ENCODE data around the gene RIOK3.
"Not testable (repeated sequence)": the region's sequence is repeated elsewhere in the genome, so short reads cannot be mapped to it uniquely, and the experiment has no call there.

RIOK3 gene, protein sequence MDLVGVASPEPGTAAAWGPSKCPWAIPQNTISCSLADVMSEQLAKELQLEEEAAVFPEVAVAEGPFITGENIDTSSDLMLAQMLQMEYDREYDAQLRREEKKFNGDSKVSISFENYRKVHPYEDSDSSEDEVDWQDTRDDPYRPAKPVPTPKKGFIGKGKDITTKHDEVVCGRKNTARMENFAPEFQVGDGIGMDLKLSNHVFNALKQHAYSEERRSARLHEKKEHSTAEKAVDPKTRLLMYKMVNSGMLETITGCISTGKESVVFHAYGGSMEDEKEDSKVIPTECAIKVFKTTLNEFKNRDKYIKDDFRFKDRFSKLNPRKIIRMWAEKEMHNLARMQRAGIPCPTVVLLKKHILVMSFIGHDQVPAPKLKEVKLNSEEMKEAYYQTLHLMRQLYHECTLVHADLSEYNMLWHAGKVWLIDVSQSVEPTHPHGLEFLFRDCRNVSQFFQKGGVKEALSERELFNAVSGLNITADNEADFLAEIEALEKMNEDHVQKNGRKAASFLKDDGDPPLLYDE

DNA sequence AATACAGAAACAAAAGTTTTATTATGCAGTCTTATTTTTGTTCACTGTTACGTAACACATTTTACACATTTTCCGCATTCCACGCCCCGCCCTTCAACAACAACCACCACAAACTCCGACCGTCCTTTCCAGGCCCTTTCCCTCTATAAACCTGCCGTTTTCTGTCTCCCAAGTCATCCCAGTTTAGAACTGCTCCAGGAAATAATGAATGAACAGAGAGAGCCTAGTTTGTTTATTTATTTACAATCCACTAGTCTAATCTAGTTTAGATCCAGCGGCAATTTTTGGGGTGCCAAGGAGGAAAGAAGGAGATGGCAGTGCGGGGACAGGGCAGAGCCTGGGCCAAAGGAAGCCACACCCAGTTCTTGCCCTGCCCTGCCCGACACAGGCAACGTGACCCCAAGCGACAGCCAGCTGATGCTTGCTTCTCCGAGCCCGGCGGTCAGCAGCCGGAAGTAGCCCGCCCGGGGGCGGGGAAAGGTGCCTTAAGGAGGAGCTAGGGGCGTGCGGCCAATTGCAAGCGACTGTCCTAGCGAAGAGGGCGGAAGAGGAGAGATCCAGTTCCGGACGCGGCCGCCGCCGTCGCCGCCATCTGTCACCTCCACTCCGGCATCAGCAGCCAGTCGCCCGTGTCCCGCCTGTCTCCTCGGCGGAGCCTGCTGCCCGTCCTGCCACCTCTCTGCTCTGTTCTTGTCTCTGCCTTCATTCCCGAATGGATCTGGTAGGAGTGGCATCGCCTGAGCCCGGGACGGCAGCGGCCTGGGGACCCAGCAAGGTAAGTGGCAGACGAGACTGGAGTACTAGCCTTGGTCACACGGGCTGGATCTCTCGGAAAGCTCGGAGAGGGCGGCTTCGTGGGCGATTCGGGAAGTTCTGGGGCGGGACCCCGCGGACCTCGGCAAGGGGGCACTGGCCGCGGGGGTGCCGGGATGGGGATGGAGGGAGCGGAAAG, at the start of gene RIOK3:
Gene RIOK3 (plus strand): TSS at position 560 of the 952 bp plus-strand sequence. CDS start 153 bp downstream, at position 713.
- peak; percentile 86 for DNase-seq

- no peak for DNase-seq
These were observed 49.8 kb upstream of the RIOK3 start for GRCh38 chr18:23403310-23403709.

DNA sequence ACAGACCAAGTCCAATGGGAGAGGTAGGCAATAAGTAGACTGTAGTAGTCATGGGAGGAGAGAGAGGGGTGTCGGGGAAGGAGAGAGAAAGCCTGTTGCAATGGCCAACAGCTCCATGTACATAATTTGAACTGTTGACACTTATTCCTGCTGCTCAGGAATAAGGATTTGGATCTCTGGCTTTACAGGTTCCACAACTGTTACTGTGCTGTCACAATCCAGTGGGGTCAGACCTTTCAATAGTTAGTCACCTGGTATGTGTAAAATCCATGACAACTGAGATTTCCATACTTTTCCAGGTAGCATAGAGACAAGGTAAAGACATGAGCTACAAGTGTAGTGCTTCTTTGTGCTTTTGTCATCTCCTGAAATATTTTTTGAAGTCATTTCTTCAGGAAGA, 47.5 kb upstream of the RIOK3 start:
- no peak for DNase-seq

- no peak for DNase-seq
These were observed 46.8 kb upstream of the RIOK3 start for GRCh38 chr18:23406271-23406787.

- no peak for DNase-seq
These were observed 40.6 kb upstream of the RIOK3 start for GRCh38 chr18:23412351-23412964.

GRCh38 chr18:23415515-23415914, 37.6 kb upstream of the RIOK3 start:
- DNase-seq = no peak

DNA sequence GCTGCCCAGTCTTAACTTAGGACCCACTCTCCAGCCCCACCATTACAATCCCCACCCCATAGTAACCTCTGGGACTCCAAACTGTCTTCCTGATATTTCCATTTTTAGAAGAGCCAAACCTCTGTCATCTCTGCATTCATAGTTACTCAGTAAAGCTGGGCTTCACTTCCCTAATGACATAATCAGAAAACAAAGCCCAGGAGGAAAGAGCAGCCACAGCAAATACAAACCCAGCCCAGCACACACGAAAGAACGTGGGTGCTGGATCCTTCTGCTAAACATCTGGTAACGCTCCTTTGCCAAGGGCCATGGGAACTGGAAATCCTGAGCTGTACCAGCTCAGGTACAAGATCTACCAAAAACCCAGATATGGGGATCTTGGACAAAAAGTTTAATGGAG, 36.8 kb upstream of the RIOK3 start:
- DNase-seq = no peak

- no peak for DNase-seq
These were observed 31.8 kb upstream of the RIOK3 start for GRCh38 chr18:23421277-23421676.

GRCh38 chr18:23422751-23423418, 30.2 kb upstream of the RIOK3 start:
- DNase-seq = no peak

GRCh38 chr18:23424616-23425015, 28.5 kb upstream of the RIOK3 start:
- DNase-seq = no peak

GRCh38 chr18:23428821-23429220, 24.3 kb upstream of the RIOK3 start:
- DNase-seq = no peak

- not testable (repeated sequence) for DNase-seq
These were observed 23.5 kb upstream of the RIOK3 start for GRCh38 chr18:23429538-23429937.

DNA sequence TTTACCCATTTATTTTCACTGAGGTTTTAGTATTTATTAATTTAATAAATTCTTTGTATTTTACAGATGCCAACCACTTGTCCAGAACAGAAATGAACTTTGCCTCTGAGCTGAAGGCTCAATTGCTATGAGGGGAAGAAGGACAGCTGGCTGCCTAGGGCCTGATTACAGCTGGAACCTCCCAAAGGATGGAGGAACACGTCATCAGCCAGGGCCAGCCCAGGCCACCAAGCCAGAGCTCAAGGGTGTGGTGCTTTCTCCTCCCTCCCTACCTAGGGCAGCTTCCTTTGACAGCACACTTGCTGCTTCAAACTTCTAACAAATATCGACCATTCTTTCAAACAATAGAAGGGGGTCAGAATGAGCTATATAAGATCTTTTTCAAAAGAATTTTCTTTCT, 19.7 kb upstream of the RIOK3 start:
- DNase-seq = no peak

DNA sequence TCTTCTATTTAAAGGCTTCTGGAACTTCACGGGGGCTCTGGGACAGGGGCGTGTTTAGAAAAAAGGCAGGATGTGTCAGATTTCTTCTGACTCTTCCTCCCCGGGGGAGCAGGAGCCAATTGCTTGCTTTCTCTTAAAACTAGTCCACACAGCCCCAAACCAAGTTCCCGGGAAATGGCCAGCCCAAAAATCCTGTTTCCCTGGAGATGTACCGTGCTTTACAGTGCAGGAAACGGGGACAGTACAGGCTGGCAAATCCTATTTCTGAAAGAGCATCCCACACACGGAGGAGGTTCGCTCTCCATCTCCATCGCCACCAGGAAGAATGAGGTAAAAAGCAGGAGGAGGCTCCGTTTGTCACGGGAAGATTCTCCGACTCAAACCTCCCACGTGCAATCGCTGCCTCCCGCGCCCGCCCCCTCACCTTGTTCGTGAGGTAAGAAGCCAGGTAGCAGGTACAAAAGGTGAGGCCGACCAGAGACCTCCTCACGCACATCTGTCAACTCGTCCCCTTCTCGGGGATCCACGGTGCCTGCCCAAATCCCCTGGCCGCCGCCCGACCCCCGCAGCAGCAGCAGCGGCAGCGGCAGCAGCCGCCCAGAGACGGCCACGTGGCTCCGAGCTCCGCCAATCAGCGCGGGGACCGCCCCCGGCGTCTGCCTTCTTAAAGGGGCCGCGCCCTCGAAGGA, 15.6 kb upstream of the RIOK3 start:
- peak; percentile 20 for DNase-seq

DNA sequence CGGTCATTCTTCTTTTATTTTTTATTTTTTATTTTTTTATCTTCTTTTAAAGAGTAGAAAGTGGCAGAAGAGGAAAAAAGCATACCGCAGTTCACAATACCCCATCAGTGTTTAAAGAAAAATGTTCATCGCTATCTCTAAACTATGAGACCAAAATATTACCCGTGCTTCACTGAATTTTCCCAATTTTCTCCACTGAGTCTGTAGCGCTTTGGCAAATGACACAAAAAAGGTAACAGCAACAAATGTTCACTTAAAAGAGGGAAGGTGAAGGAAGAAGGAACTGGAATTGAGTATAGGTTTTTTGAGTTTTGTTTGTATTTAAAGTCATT, 15.1 kb upstream of the RIOK3 start:
- no peak for DNase-seq

- no peak for DNase-seq
These were observed 14.3 kb upstream of the RIOK3 start for GRCh38 chr18:23438608-23439366.

DNA sequence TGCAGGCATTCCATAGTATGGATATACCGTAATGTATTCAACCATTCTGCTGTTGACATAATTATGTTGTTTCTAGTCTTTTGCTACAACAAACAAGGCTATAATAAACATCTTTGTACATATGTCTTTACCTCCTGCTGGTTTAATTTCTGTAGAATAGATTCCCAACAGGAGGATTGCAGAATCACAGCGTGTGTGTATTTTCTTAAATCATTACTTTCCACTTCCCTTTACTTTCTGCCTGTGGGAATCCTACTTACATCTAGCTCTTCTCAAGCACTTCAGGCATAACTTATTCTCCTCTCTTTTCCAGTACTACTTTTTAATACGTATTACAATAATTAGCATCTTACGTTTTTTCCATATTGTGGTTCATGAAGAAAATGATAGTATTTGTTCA, 13.0 kb upstream of the RIOK3 start:
- no peak for DNase-seq

- no peak for DNase-seq
These were observed 10.1 kb upstream of the RIOK3 start for GRCh38 chr18:23442958-23443357.

GRCh38 chr18:23448291-23448690, 4.8 kb upstream of the RIOK3 start:
- DNase-seq = no peak

DNA sequence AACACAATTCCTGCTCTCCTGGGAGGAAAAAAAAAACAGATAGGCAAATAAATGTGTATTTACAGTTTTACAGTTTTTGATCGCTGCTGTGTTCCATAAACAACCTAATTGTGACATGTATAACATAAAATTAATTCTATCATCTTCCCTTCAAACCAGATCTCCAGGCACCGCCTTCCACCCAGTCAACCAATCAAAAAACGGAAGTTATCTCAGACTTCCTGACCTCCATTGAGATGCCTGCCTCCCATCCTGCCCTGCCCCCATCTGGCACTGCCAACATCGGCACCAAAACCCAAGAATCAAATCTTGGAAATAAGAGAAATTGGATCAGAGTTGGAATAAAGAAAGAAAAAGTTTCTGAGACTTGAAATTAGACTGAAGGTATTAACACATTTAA, 3.1 kb upstream of the RIOK3 start:
- no peak for DNase-seq

DNA sequence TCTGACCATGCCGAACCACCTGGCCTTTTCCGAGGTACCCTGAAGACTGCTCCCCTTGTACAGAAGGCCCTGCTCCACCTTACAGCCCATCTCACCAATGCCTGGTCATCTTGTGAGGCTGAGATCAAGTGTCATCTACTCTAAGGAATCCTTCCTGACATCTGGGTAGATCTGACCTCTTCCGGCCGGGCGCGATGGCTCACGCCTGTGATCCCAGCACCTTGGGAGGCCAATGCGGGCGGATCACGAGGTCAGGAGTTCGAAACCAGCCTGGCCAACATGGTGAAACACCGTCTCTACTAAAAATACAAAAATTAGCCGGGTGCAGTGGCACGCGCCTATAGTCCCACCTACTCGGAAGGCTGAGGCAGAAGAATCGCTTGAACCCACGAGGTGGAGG, 2.1 kb upstream of the RIOK3 start:
- no peak for DNase-seq
